H1 (cell line): Measurements from ENCODE around the gene GPR176.

Experiments
- CBX5 ChIP-seq: fragments of 300-800, 300-1000 bp; sonication (generic); IDR thresholded peaks from 2 replicates; pipeline ENCODE4 v1.7.1; 2016; ENCODE audit warnings: antibody characterized with exemption, low read length, low read depth
- CEBPB ChIP-seq: IDR thresholded peaks from 2 replicates; pipeline ENCODE4 v1.6.1; 2012; ENCODE audit warnings: low read depth, low read length
- CREB1 ChIP-seq: IDR thresholded peaks from 2 replicates; pipeline ENCODE4 v1.6.1; 2012; ENCODE audit warnings: inconsistent platforms
- GABPA ChIP-seq: IDR thresholded peaks from 2 replicates; pipeline ENCODE4 v1.6.1; 2011; ENCODE audit warnings: mild to moderate bottlenecking, low read length, moderate library complexity, borderline replicate concordance; ENCODE audit not compliant: insufficient read depth
- HDAC2 ChIP-seq, 2 experiments: fragments of 300-600 bp in 1 of 2; sonication (generic) in 1 of 2; IDR thresholded peaks; 2 replicates each; pipeline ENCODE4 v1.6.1; 2011 to 2012; ENCODE audit warnings: low read depth in 2 of 2, low read length in 2 of 2, mild to moderate bottlenecking in 2 of 2, moderate library complexity in 2 of 2, borderline replicate concordance in 1 of 2, inconsistent platforms in 1 of 2
- JUN ChIP-seq: IDR thresholded peaks from 2 replicates; pipeline ENCODE4 v1.6.1; 2011; ENCODE audit warnings: low read depth, mild to moderate bottlenecking, improper control_type of control experiment, low read length
- JUND ChIP-seq: IDR thresholded peaks from 2 replicates; pipeline ENCODE4 v1.6.1; 2011; ENCODE audit warnings: mild to moderate bottlenecking, improper control_type of control experiment, low read length
- RAD21 ChIP-seq, 2 experiments: IDR thresholded peaks in 1 of 2; conservative IDR thresholded peaks in 1 of 2; 2 replicates each; pipeline ENCODE4 v1.6.1; 2011; ENCODE audit warnings: low read depth in 2 of 2, low read length in 2 of 2, improper control_type of control experiment in 1 of 2, inconsistent platforms in 1 of 2, mild to moderate bottlenecking in 1 of 2, moderate library complexity in 1 of 2
- SRF ChIP-seq: IDR thresholded peaks from 2 replicates; pipeline ENCODE4 v1.6.1; 2011; ENCODE audit warnings: mild to moderate bottlenecking, low read depth, low read length, moderate library complexity
- TF ChIP-seq, protein P1 (sequence below), 3 experiments: IDR thresholded peaks; 1 replicate in 2 of 3; 2 replicates in 1 of 3; pipeline versions ENCODE4 v1.5.1 to v1.6.1; 2011; ENCODE audit warnings: low read length in 3 of 3, mild to moderate bottlenecking in 3 of 3, inconsistent platforms in 2 of 3, low read depth in 1 of 3, moderate library complexity in 1 of 3; ENCODE audit not compliant: insufficient read depth in 1 of 3; ENCODE audit errors: control extremely low read depth in 1 of 3
- TF ChIP-seq, protein P2 (sequence below): IDR thresholded peaks from 2 replicates; pipeline ENCODE4 v1.6.1; 2012; ENCODE audit warnings: inconsistent platforms

DNA sequence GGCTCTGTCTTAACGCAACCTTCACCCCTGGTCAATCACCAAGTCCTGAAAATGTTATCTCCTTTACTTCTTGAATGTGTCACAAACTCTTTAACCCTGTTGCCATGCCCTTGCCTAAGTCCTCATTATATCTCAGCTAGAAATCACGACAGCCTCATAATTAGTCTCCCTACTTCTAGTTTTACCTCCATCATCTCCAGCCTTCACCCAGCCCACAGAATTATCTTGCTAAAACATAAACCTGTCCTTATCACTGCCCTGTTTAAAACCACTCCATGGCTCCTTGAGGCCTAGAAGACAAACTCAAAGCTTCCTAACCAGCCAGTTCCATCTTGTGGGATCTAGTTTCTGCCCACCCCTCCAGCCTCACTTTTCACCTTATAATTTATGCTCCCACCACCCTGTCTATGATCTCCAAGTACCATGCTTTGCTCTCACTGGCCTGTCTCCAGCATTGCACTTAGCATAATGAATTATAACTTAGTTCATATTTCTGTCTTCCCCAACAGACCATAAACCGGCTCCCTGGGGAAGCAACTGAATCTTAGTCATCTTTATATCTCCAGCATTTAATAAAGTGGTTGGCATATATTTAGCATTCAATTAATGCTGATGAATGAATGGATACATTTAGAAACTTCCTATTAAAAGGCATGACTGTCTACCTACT, 39.2 kb downstream of the GPR176 start:
- TF ChIP-seq RAD21 (IDR thresholded peaks at IDR 0.05 in 1 of 2, conservative IDR thresholded peaks at IDR 0.05 in 1 of 2; ENCODE audit: low read depth in 2 of 2, low read length in 2 of 2), result no peak
- no peak for TF ChIP-seq CEBPB
- no peak for TF ChIP-seq HDAC2 (IDR thresholded peaks at IDR 0.05; ENCODE audit: borderline replicate concordance in 1 of 2, low read depth in 2 of 2, low read length in 2 of 2)
- no peak for TF ChIP-seq CREB1
- no peak for TF ChIP-seq JUN
- TF ChIP-seq CBX5, result no peak
- TF ChIP-seq, protein P1, sequence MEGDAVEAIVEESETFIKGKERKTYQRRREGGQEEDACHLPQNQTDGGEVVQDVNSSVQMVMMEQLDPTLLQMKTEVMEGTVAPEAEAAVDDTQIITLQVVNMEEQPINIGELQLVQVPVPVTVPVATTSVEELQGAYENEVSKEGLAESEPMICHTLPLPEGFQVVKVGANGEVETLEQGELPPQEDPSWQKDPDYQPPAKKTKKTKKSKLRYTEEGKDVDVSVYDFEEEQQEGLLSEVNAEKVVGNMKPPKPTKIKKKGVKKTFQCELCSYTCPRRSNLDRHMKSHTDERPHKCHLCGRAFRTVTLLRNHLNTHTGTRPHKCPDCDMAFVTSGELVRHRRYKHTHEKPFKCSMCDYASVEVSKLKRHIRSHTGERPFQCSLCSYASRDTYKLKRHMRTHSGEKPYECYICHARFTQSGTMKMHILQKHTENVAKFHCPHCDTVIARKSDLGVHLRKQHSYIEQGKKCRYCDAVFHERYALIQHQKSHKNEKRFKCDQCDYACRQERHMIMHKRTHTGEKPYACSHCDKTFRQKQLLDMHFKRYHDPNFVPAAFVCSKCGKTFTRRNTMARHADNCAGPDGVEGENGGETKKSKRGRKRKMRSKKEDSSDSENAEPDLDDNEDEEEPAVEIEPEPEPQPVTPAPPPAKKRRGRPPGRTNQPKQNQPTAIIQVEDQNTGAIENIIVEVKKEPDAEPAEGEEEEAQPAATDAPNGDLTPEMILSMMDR (IDR thresholded peaks at IDR 0.05; ENCODE audit: control extremely low read depth in 1 of 3, insufficient read depth in 1 of 3, low read depth in 1 of 3, low read length in 3 of 3), result no peak
- TF ChIP-seq, protein P2, sequence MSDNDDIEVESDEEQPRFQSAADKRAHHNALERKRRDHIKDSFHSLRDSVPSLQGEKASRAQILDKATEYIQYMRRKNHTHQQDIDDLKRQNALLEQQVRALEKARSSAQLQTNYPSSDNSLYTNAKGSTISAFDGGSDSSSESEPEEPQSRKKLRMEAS, result no peak
- no peak for TF ChIP-seq JUND
- TF ChIP-seq SRF, result no peak
- TF ChIP-seq GABPA, result no peak
